AG04450 (cell line): Measurements from ENCODE around the gene TEKTIP1. TPM values are rescaled to one million over a fixed set of nuclear protein-coding genes. Genes with fewer than 3 reads are reported as not detected.

Experiments used
- CTCF ChIA-PET: fragments of 300-600, 350-600 bp; formaldehyde crosslinking; extraction: SDS; loops from one replicate; lab custom pipeline; 2022; ENCODE audit warnings: antibody characterized with exemption, inconsistent platforms; lab: Charles Lee
- POLR2A ChIA-PET: fragments of 350-600 bp; formaldehyde crosslinking; extraction: SDS; loops from one replicate; lab custom pipeline; 2021; ENCODE audit warnings: antibody characterized with exemption, inconsistent platforms; lab: Yijun Ruan, JAX
- DNase-seq: peaks from one replicate; pipeline ENCODE4 v3.0.0-alpha.2; 2011; ENCODE audit warnings: low read depth, low spot score
- H3K27ac ChIP-seq: one replicate; pipeline ENCODE4 v1.5.1; 2012; ENCODE audit warnings: low read depth, low read length, control low read depth
- H3K27me3 ChIP-seq: one replicate; pipeline ENCODE4 v1.6.0; 2012; ENCODE audit warnings: low read length; ENCODE audit not compliant: control insufficient read depth, insufficient read depth
- H3K4me3 ChIP-seq: 2 replicates; pipeline ENCODE4 v1.5.1; 2011; ENCODE audit warnings: mild to moderate bottlenecking, low read depth, low read length, control low read depth
- H3K9me3 ChIP-seq: 2 replicates; pipeline ENCODE4 v1.5.1; 2012; ENCODE audit warnings: low read length; ENCODE audit not compliant: control insufficient read depth, insufficient read depth
- polyA plus RNA-seq: library from polyadenylated mRNA; depleted of rRNA; stranded (reverse); fragments of >200 nt; gene quantifications from 2 replicates; pipeline ENCODE4 v1.2.3, GENCODE V29; 2011
- TF ChIP-seq, protein P1 (sequence below): IDR thresholded peaks from 2 replicates; pipeline ENCODE4 v1.5.1; 2011; ENCODE audit warnings: low read depth, low read length, control low read depth, inconsistent platforms

TEKTIP1 gene
- polyA plus RNA-seq, 1 experiment: not detected

DNA sequence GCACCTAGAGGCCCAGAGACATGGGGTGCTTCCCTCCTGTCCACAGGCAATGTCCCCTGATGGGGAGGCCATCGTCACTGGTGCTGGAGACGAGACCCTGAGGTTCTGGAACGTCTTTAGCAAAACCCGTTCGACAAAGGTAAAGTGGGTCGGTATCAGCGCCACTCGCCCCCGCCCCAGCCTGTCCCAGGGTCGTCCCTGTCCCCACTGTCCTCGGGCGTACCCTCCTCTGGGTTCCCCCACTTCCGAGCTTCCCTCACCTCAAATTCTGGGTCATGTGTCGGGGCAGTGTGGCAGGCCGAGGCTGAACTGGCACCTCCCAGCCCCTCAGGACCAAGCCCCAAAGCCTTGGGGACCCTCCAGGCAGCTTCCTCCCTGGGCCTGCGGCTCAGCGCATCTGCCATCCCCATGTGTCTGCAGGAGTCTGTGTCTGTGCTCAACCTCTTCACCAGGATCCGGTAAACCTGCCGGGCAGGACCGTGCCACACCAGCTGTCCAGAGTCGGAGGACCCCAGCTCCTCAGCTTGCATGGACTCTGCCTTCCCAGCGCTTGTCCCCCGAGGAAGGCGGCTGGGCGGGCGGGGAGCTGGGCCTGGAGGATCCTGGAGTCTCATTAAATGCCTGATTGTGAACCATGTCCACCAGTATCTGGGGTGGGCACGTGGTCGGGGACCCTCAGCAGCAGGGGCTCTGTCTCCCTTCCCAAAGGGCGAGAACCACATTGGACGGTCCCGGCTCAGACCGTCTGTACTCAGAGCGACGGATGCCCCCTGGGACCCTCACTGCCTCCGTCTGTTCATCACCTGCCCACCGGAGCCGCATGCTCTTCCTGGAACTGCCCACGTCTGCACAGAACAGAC lies 4.4 kb upstream of the TEKTIP1 start:
- no peak for DNase-seq
- POLR2A ChIA-PET: no interaction called here
- CTCF ChIA-PET: interaction anchor here (1.2 kb wide), 1 partner anchor 11 kb away, joined by 4 read pairs; no protein-coding TSS in a partner anchor
- TF ChIP-seq, protein P1, sequence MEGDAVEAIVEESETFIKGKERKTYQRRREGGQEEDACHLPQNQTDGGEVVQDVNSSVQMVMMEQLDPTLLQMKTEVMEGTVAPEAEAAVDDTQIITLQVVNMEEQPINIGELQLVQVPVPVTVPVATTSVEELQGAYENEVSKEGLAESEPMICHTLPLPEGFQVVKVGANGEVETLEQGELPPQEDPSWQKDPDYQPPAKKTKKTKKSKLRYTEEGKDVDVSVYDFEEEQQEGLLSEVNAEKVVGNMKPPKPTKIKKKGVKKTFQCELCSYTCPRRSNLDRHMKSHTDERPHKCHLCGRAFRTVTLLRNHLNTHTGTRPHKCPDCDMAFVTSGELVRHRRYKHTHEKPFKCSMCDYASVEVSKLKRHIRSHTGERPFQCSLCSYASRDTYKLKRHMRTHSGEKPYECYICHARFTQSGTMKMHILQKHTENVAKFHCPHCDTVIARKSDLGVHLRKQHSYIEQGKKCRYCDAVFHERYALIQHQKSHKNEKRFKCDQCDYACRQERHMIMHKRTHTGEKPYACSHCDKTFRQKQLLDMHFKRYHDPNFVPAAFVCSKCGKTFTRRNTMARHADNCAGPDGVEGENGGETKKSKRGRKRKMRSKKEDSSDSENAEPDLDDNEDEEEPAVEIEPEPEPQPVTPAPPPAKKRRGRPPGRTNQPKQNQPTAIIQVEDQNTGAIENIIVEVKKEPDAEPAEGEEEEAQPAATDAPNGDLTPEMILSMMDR: no peak
- Histone ChIP-seq H3K27me3 (no peaks in the 10 kb centered on the region), H3K27ac (no peak overlapping the region), H3K4me3 (no peak overlapping the region), H3K9me3 (peaks cover 4% of the 10 kb centered on the region; the same call in 1 of the 2 replicates)

DNA sequence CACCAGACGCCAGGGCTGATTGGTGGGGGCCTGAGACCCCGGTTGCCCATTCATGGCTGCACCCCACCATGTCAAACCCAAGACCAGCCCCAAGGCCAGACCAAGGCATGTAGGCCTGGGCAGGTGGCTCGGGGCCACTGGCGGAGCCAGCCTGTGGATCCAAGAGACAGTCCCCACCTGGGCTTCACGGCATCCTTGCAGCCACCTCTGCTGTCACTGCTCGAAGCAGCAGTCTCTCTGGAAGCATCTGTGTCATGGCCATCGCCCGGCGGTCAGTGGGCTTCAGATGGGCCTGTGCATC lies 3.8 kb upstream of the TEKTIP1 start:
- H3K27me3 ChIP-seq: no peaks in the 10 kb centered on the region
- TF ChIP-seq, protein P1: no peak
- ChIA-PET CTCF (no interaction called here), POLR2A (no interaction called here)
- H3K4me3 ChIP-seq: no peak overlapping the region
- peaks cover 5% of the 10 kb centered on the region; the same call in 1 of the 2 replicates for H3K9me3 ChIP-seq
- DNase-seq: no peak
- H3K27ac ChIP-seq: no peak overlapping the region

DNA sequence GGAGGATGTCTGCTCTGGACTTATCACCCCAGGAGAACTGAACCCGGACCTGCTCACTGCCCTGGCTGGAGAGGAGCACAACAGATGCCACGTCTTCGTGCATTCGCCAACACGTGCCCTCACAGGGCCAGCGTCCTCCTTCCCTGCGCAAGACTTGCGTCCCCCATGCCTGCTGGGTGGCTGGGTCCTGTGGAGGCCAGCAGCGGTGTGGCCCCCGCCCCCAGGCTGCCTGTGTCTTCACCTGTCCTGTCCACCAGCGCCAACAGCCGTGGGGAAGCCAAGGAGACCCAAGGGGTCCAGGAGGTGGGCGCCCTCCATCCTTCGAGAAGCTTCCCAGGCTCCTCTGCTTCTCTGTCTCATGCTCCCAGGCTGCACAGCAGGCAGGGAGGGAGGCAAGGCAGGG lies 3.4 kb upstream of the TEKTIP1 start:
- CTCF ChIA-PET: no interaction called here
- Histone ChIP-seq H3K27me3 (no peaks in the 10 kb centered on the region), H3K4me3 (no peak overlapping the region), H3K9me3 (peaks cover 5% of the 10 kb centered on the region; the same call in 1 of the 2 replicates), H3K27ac (no peak overlapping the region)
- TF ChIP-seq, protein P1: no peak
- POLR2A ChIA-PET: no interaction called here
- no peak for DNase-seq

DNA sequence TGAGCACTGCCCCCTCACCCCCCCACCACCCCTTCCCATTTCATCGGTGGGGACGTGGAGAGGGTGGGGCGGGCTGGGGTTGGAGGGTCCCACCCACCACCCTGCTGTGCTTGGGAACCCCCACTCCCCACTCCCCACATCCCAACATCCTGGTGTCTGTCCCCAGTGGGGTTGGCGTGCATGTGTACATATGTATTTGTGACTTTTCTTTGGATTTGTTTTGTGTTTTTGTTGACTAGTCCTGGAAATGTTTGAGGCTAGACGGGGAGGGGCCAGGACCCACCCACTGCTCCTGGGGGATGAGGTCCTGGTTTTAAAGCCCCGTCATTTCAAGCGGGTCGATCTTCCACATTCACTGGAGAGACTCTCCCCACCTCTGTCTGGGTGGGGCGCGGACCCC lies 3.0 kb upstream of the TEKTIP1 start:
- Histone ChIP-seq H3K4me3 (no peak overlapping the region), H3K27ac (no peak overlapping the region), H3K27me3 (no peaks in the 10 kb centered on the region), H3K9me3 (peaks cover 5% of the 10 kb centered on the region; the same call in 1 of the 2 replicates)
- ChIA-PET POLR2A (no interaction called here), CTCF (no interaction called here)
- DNase-seq: no peak
- TF ChIP-seq, protein P1: no peak

DNA sequence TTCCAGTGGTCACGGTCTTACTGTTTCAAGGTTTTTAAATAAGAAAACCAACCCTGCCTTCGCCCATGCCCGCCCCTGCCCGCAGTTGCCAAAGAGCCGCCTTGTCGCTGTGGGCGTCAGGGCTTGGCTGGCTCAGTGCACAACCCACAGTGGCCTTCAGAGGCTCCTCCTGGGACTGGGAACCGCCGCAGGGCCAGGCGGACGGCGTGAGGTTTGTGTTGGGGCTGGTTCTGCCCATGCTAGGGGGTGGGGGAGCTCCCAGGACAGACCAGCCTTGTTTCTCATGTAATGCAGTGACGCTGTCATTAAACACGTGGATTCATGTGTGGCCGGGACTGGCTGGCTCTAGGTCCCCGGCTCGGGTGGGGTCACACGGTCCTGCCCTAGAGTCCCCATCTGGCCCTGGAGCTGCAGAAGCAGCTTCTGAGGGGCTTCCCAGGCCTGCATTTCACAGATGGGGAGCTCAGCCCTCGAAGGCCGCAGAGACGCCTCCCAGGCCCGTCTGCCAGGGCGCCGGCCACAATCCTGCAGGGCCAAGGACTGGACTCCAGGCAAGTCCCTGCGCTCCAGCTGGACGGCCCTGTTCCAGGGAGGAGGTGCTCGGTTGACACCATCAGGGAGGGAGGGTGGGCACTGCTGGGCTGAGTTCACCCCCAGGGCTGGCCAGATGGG lies 2.4 kb upstream of the TEKTIP1 start:
- ChIA-PET CTCF (no interaction called here), POLR2A (no interaction called here)
- H3K4me3 ChIP-seq: no peak overlapping the region
- no peaks in the 10 kb centered on the region for H3K27me3 ChIP-seq
- no peak overlapping the region for H3K27ac ChIP-seq
- H3K9me3 ChIP-seq: peaks cover 5% of the 10 kb centered on the region; the same call in 1 of the 2 replicates
- TF ChIP-seq, protein P1: no peak
- DNase-seq: no peak
